ENCODE data around the gene STK11.
A peak's percentile ranks its signal among the peaks of the same experiment; 100 is the strongest.

STK11 gene

DNA sequence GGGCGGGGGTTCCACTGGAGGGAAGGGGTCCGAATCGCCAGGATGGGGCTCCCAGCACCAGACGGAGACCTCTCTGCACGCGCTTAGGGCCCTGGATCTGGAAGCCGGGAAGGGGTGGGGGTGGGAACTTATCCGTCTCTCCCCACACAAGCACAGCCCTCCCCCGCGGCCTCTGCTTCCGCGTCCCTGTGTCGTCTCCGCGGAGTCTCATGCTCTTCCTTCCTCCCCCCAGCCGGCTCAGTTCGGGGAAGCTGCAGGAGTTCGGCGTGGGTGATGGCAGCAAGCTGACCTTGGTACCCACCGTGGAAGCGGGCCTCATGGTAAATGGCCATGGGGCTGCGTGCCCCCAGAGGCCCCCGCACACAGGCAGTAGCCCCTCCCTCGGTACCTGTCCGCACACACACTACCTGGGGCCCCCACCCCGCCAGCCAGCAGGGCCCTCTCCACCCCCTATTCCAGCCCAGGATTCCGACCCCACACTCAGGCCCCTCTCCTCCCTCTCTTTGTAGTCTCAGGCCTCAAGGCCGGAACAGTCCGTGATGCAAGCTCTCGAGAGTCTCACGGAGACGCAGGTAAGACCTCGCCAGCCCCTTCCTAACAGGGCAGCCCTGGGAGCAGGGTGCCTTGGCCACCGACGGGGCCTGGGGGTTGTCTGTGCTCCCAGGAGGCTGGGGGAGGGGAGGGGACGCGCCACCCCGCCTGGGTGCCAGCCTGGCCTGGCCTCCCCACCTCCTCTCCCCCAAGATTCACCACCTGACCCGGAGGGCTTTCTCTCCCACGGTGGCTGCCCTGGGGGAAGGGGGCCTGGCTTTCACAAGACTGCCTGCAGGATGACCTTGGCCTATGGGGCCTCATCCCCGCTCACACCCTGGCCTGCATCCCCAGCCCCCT is 46.0 kb downstream of the STK11 start:
- DNase-seq, result peak; percentile 29

DNA sequence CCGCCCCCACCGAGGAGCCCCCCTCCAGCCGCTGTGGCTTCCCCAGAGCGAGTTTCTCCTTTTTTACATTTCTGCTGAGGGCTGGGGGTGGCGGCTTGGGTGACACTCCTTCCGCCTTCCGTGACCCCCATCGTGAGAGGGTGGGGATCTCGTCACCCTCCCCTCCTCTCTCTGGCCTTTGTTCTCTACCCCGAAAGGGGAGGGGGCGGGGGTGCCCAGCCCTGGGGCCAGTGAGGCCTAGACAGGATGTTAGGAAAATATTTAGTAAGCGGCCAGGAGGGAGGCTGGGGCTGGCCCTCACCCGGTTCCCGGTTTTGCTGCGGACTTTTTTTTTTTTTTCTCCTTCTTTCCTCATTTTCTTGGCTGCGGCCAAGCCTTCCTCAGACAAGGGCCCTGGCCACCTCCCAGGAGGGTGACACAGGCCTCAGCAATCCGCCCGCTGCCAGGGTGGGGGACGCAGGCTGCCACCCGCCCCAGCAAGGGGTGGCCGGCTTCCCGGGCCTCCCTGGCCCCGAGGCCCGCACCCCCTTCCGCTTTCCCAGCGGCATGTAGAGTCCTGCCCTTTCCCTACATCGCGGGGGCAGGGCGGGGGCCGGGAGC is 46.7 kb downstream of the STK11 start:
- DNase-seq, result no peak

DNA sequence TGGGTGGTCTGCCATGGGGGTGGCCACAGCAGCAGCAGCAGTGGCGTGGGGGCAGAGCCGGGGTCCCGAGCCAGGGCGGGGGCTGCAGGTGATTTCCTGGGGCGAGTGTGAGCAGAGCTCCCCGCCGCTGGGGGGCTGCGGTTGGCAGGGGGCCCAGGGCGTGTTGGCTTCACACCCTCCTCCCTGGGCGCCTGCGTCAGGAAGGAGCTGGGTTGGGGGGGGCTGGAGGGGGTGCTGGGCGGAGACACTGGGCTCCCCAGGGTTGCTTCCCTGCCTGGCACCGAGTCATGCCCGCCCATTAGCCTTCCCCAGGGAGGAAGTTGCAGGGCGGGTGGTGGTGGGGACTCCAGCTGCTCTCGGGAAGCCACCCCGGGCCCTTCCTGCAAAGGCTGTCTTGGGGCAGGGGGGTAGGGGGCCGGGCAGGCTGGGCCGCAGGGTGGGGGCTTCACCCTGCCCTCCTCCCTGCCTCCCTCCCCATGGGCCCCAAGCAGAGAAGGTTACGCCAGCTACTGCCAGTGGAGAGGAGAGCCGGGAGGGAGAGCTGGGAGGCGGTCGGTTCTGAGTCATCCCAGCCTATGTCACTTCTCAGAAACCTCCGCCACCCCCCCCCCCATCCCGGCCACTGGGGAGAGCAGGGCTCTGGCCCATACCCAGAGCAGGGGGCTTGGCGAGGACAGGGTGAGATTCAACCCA is 47.4 kb downstream of the STK11 start:
- no peak for DNase-seq

DNA sequence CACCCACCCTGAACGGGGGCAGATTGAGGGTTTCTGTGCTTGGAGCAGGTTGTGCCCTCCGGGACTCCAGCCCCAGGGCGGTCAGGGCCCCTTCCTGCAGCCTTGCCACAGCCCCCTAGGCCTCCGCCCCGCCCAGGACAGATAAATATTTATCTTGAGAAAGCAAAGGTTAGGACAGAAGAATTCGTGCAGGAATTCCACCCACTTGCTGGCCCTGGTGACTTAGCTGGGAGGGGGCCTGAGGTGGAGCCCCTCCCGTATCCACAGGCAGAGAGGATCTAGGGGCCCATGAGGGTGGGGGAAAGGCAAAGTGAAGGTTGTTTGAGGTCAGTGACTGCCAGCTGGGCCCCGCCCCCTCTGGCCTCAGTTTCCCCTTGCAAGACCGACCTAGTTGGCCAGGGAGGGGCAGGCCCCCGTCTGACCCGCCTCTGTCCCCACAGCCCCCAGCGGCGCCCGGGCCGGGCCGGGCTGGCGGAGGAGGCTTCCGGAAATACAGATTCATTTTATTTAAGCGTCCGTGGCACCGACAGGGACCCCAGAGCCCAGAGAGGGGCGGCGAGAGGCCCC is 48.0 kb downstream of the STK11 start:
- no peak for DNase-seq

DNA sequence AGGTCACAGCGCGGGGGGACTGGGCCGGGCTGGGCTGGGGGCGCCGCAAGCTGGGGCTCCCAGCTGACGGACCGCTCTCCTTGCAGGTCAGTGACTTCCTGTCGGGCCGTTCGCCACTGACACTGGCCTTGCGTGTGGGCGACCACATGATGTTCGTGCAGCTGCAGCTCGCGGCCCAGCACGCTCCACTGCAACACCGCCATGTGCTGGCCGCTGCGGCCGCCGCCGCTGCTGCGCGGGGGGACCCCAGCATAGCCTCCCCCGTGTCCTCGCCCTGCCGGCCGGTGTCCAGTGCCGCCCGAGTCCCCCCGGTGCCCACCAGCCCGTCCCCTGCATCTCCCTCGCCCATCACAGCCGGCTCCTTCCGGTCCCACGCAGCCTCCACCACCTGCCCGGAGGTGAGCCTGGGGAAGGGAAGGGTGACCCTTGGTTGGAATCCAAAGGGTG is 48.5 kb downstream of the STK11 start:
- DNase-seq, result no peak

DNA sequence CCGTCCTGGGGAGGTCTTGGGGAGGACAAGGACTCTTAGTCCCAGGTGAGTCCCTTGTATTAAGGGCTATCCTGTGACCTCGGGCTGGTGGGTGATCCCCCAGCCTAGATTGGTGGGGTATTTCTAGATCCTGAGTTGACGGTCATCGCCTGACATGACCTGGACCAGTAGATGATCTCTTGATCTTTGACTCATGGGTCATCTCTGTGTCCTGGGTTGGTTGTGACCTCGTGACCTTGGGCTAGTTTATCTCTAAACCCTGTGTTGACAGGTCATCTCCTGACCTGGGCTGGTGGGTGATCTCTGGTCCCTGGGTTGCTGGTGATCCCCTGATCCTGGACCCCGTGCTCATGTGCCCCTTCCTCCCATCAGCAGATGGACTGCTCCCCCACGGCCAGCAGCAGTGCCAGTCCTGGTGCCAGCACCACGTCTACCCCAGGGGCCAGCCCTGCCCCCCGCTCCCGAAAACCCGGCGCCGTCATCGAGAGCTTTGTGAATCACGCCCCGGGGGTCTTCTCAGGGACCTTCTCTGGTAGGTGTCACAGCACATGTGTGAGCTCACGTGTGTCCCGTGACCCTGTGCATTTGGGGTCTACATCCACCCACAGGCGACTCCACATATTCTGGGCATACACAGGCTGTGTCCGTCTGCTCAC is 49.1 kb downstream of the STK11 start:
- DNase-seq, result no peak

DNA sequence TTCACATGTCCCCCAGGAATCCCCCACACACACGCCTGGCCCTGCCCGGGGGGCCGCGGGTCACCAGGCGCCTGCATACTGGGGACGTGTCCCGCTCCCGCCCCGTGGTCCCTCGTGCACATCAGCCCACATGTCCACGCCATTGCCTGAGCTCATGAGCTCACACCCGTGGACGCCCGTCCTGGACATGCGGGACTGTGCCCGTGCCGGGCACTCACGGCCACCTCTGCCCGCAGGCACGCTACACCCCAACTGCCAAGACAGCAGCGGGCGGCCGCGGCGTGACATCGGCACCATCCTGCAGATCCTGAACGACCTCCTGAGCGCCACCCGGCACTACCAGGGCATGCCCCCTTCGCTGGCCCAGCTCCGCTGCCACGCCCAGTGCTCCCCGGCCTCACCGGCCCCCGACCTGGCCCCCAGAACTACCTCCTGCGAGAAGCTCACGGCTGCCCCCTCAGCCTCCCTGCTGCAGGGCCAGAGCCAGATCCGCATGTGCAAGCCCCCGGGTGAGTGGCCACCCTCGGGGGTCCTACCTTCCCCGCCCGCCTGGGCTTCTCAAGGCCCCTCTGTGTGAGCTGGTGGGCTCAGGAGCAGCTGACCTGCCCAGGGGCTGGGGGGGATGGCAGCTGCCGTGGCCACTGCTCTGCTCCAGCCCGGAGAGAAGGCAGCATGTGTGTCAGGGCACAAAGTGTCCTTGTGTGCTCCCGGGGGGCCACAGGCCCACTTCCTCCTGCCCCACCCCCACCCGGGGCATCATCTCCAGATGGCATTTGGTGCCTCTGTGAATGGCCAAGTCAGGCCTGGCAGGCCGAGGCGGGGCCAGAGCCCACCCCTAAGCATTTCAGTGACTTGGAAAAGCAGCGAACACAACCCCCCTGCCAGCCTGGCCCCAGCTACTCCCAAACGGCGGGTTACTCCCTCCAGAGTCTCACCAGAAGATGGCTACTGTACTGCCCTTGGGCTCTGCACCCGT is 49.9 kb downstream of the STK11 start:
- DNase-seq, result no peak

DNA sequence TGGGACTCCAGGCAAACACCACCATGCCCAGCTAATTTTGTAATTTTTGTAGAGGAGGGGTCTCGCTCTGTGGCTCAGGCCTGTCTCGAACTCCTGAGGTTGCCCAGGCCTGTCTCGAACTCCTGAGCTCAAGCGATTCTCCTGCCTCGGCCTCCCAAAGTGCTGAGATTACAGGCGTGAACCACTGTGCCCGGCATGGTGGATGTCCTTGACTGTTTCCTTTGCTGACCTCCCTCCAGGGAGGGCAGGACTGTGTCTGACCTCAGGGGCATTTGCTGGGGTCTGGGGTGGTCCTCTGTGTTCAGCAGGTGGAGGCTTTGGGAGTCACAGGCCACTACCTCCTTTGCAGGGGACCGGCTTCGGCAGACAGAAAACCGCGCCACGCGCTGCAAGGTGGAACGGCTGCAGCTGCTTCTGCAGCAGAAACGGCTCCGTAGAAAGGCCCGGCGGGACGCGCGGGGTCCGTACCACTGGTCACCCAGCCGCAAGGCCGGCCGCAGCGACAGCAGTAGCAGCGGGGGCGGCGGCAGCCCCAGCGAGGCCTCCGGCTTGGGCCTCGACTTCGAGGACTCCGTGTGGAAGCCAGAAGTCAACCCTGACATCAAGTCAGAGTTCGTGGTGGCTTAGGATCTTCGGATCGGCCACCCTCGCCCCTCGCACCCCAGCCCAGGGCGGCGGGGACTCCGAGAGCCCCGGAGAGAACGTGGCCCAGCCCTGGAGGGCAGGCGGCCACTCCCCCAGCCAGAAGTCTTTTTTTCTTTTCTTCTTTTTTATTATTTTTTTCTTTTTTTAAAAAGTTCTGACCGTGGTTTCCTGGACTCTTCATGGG is 51.3 kb downstream of the STK11 start:
- DNase-seq, result no peak

DNA sequence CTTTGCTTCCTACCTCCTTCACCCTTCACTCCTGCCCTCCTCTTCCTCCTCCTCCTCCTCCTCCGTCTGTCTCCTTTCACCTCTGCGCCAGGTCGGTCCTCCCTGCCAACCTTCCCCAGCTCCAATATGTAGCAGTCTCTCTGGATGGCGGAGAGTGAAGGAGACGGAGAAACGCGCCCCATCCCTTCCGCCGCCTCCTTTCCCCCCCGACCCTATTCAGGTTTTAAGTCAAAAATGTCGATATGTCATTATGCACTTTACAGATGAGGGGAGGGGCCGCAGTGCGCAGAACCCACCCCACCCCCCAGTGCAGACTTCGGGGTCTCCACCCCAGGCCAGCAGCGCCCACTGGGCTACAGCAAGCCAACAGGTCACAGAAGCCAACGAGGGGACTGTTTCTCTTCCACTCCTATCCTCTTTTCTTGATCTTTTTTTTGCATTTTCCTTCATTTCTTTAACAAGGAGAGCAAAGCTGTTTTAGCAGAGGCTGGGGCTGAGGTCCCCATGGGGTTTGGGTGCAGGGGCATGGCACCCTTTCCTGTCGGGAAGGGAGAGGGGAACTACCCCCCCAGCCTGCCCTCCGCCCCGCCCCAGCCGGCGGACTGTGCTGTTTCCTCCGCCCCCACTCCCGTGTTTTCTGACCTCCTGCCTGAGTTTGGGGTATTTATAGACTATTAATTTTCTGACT is 52.0 kb downstream of the STK11 start:
- DNase-seq, result no peak

DNA sequence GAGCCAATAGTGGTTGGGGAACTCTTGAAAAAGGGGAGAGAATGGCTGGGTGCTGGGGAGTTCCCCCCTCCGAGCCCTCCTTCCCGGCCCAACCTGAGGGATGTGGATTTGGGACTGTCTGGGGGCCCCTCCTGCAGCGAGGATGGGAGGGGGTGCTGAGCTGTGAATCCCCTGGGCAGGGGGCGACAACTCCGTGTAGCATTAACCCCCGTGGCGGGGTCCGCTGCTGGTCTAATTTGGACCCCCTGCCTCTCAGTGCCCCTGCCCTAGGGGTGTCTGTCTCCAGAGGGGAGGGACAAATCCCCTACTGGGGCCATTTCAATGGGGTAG is 52.5 kb downstream of the STK11 start:
- DNase-seq, result no peak

DNA sequence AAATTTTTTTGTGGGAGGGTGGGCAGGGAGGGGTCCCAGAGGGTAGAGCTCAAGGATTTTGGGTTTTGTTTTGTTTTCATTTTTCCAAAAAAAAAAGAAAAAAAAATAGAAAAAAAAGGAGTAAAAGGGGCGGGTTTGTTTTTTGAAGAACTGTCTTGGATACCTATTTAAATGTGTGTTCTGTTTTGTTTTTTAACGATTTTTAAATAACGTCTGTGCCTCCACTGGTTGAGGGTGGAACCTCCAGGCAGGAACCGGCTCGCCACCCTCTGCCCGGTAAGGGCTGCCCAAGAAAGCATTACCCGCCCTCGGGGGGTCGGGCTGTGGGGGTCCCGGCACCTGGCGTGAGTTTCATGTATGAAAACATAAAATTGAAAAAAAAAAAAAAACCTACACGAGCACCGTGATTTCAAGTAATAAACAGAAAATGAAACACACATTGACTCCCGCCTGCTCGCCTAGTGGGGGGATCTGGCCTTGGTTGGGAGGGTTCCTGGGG is 53.2 kb downstream of the STK11 start:
- no peak for DNase-seq

DNA sequence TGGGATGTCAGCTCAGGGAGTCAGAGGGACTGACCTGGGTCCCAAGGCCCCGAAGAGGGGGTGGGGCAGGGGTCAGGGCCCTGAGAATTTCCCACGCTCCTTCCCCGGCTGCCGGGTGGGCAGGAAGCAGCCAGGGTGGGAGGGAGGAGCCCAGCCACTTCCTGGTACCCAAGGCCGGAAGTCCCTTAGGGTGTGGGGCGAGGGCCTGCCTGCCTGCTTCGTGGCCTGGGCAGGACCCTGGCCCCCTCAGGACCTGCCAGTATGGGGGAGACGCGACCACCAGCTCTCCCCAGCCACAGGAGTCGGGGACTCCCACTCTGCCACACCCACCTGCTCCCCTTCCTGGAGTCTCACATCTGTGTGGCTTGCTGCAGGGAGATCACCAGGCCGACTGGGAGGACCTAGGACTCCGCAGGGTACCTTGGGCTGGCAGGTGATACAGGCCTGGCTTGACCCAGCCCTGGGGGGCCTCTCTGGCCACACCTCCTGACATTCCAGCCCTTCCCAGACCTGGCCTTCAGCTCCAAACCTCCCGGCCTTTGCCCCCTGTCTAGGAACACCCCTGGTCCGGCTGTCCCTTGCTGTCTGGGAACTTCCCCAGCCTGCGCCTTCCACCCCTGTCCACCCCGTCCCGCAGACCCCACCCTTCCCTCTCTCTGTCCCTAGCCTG is 53.8 kb downstream of the STK11 start:
- no peak for DNase-seq

DNA sequence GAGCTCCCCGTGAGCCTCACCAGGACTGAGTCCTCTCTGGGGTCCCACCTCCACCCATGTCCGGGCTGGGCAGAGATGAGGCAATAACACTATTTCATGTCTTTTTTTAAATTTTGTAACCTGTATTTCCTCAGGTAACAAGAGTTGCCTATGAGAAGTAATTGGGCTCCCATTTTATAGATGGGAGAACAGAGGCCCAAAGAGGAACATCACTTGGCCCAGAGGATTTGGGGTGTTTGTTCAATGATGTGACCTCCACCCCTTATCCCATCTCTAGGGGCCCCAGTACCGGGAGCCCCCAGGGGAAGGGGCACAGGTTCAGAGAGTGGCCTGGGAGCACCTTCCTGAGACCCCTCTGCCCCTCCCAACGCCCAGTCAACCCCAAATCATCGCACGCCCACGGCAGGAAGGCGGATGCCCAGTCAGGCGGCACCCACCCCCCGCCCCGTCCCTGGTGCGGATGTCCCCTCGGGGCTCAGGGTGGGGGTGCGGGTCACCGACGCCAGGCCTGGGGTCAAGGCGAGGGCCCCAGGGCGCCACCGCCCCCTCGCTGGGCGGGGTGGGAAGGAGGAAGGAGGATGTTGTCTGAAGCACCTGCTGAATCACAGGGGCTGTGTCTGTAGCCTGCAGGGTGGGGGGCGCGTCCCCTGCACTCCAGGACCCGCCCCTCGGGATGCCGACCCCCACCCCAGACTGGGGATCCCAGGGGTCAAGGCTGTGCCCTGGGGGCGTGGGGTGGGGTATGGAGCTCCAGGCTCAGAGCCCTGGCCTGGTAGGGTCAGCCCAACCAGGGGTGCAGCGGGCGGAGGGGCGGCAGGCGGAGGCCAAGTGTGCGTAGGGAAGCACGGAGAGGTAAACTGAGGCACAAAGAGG is 54.5 kb downstream of the STK11 start:
- no peak for DNase-seq

DNA sequence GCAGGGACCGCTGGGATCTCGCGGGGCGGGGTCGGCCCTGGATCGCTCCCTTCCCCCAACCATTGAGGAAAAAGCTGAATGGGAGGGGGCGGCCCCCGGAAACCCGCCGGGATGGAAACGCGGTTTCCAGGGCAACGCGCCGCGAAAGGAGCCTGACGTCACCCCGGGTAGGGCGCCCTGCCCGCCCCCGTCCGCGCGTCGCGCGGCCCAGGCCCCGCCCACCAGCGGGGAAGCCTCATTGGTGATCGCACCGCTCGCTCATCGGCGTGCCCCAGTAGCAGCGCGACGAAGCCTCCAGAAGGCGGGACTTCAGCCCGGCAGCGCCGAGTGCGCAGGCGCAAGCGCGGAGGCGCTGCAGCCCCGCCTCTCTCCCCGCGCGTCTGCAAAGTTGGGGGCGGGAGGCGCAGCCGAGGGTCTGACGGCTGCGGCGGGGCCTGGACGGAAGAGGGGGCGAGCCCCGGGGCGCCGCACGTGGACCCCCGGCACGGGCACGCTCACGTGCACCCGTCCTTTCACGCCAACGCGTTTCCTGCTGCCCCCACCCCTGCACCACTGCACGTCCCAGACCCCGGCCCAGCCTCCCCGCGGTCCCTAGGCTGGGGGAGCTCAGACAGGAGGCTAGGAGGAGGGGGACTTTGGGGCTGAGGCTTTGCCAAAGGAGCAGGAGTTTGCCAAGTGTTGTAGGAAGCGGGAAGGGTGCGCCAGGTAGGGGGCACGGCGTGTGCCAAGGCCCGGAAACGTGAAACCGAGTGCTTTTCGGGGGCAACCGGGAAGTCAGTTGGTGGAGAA is 55.4 kb downstream of the STK11 start:
- DNase-seq, result peak; percentile 86

DNA sequence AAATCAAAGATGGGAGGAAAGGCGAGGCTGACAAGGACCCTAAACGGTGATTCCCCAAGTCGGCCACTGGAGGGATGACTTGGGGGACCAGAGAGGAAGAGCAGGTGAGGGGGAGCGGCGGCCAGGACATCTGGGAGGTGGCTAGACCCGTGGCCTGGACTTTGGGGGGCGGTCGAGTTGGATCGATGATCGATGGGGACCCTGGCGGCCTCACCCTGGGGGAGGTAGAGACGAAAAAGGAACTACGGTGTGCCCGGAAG is 55.9 kb downstream of the STK11 start:
- no peak for DNase-seq

DNA sequence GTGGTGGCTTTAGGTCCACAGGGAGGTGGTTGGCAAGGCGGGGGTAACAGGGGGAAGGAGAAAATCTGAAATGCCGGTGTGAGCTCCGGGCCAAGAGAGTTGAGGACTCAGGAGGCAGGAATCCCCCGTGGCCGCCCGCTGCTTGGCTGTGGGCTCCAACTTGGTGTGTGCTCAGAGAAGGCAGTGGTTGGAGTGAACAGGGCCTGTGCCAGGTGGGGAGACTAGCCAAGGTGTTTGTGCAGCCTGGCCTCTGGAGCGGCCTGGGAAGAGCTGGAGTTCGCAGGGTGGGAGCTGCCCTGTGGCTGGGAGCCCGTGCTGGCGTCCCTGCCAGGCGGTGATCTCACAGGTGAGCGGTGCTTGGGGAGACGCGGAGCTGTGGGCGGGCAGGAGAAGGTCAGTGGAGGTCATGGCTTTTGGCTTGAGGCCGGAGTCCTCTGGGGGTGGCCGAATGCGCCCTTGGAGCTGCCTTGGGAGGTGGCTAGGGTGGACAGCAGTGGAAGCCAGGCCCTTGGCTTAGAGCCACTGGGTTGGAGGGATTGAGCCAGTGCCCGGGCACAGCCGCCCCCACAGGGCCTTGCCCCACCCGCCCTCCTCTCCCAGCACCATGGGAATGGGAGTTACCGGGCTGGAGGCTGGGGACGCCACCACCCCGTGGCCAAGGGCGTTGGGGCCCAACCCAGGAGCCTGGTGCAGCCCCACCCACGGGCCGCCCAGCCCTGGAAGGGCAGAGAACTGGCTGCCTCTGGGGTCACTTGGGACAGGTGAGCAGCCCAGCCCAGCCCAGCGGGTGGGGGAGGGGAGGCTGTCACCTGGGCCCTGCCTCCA is 56.4 kb downstream of the STK11 start:
- DNase-seq, result no peak

DNA sequence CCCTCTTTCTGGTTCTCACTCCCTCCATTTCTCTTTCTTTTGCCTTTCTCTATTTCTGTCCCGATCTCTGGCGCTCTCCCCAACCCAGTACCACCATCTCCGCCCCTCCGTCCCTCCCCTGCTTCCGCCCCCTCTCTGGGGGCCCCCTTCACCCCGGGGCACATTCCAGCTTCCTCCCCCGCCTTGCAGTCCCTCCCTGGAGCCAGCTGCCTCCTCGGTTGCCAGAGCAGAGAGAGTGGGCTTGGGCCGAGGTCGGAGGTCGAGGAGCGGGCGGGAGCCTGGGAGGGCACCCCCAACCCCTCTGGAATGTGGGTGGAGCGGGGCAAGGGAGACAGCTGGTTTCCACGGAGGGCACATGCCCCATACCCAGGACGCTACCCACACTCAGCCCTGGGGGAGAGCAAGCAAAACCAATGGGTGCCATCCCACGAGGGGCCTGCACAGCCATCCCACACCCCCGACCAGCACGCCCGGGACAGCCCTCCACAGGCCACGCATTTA is 57.1 kb downstream of the STK11 start:
- no peak for DNase-seq

Data from NCI-H2227 treated with DMSO at 0.1 percent for 48 hours (cell line).